Measurements from ENCODE around the gene ZNF526. TPM values are rescaled to one million over a fixed set of nuclear protein-coding genes. Genes with fewer than 3 reads are reported as not detected.

ZNF526 gene, protein sequence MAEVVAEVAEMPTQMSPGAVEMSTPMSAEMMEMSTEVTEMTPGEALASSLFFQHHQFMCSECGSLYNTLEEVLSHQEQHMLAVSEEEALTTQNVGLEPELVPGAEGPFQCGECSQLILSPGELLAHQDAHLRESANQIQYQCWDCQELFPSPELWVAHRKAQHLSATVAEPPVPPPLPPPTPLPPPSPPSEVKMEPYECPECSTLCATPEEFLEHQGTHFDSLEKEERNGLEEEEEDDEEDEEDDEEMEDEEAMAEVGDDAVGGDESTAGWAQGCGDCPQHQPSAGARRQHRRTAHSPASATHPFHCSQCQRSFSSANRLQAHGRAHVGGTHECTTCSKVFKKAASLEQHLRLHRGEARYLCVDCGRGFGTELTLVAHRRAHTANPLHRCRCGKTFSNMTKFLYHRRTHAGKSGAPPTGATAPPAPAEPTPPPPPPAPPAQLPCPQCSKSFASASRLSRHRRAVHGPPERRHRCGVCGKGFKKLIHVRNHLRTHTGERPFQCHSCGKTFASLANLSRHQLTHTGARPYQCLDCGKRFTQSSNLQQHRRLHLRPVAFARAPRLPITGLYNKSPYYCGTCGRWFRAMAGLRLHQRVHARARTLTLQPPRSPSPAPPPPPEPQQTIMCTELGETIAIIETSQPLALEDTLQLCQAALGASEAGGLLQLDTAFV
- total RNA-seq, result 6.2 and 7.4 TPM in 2 replicates

GRCh38 chr19:42219812-42220750 lies at the start of gene ZNF526:
TSS of gene ZNF526 (plus strand) at chr19:42220312. CDS start at chr19:42224404, 4,092 bp downstream.

DNA sequence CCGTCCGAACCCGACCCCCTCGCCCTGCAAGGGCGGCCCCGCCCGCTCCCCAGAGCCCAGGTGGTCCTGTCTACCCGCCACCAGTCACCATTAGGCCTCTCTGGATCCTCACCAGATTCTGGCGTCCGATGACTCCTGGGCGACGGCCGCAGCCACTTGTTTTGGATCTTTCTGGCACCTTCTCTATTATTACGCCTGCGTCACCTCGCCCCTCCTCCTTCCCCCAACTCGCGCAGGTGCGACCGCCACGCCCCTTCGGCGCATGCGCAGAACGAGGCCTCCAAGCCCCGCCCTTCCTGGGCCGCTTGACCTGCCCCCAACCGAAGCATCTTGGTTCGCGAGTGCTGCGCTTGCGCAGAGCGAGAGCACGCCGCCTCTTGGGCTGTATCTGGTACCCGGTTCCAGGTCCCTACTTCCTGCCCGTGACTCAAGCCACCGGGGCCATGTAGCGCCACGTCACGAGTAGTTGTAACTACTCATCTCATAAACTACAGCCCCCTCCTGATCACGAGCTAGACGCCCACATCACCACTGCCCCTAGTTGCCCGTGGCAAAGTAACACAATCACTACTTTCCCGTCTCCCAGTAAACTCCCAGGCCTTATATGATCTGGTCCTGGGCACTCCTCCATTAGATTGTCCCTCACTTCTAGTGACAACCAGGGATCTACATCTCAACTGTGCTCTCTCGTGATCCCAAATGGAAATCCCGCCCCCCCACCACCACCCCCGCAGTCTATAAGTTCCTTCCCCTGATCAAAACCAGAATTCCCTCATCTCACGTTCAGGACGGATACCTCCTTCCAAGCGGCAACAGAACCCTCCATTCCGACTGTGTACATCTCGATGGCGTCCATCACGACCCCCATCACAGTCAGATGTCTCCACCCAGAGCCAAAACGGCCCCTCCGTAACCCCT lies 2.3 kb upstream of the ZNF526 start, which contains the start of gene DEDD2:
Gene DEDD2 (minus strand): TSS at position 158 of the 918 bp plus-strand sequence. CDS start 670 bp downstream, outside the sequence.

GRCh38 chr19:42242512-42243409 lies 22.6 kb downstream of the ZNF526 start, which contains the start of gene GSK3A:
TSS of gene GSK3A (minus strand) at chr19:42242602. CDS start at chr19:42242465, 137 bp downstream.

DNA sequence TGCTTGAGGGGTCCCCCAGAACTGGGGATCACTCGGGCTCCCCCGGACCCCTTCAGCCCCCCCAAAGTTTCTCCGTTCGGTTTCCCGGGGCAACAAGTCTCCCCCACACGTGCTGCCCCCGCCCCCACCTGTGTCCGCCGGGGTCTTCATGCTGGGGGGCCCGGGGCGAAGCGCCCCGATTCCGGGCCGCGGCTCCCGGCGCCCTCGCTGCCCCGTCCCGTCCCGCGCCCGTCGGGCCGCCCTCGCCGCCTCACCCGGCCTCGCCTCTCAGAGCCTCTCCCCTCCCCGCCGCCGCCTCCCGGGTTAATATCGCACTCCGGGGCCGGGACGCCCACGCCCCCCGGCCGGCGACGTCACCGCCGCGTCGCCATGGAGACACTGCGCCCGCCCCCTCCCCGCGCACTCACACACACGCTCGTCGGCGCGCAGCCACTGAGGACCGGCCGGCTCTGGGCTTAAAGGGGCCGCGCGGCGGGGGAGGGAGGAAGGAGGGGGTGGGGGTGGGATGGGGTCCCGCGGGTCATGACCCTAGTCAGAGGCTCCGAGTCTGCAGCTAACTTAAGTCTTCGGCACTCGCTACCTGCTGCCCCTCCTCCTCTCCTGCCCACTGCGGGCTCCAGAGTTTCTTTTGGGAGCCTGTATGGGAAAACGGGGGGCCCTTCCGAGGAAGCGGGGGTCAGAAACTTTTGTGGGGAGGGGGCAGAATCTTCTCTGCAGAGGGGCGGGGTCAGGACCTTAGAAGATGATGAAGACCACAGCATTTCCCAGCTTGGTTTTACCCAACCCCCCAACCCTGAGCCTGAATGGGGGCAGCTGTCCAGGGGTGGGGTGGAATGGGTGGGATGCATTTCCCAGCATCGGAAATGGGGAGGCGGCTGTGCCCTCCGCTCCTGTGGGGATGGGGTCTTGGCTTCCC lies 35.0 kb downstream of the ZNF526 start, which contains the start of gene ERF:
Gene ERF (minus strand): TSS at position 279 of the 916 bp plus-strand sequence. CDS start 129 bp downstream, at position 150.

GRCh38 chr19:42268704-42269477 lies 48.8 kb downstream of the ZNF526 start, which contains the start of gene CIC:
TSS of gene CIC (plus strand) at chr19:42269252. CDS start at chr19:42271784, 2,532 bp downstream.

Other genes starting within 250 kb of the ZNF526 start
- gene ATP1A3, start 226.1 kb upstream of the ZNF526 start, total RNA-seq, result not detected in 2 replicates
- not detected in 2 replicates for gene GRIK5, start 150.1 kb upstream of the ZNF526 start, total RNA-seq
- gene ZNF574, start 144.1 kb upstream of the ZNF526 start, total RNA-seq, result 14.5 and 17.2 TPM in 2 replicates
- gene POU2F2, start 87.9 kb upstream of the ZNF526 start, total RNA-seq, result 1.00 and 1.9 TPM in 2 replicates
- gene DEDD2, start 2.6 kb upstream of the ZNF526 start, total RNA-seq, result 24.6 and 31.9 TPM in 2 replicates
- gene GSK3A, start 22.3 kb downstream of the ZNF526 start, total RNA-seq, result 20.9 and 25.7 TPM in 2 replicates
- gene ERF, start 34.8 kb downstream of the ZNF526 start, total RNA-seq, result 33.5 and 47.5 TPM in 2 replicates
- 39.7 and 42.8 TPM in 2 replicates for gene CIC, start 48.9 kb downstream of the ZNF526 start, total RNA-seq
- 0.27 and 1.0 TPM in 2 replicates for gene PRR19, start 81.8 kb downstream of the ZNF526 start, total RNA-seq
- gene PAFAH1B3, start 82.3 kb downstream of the ZNF526 start, total RNA-seq, result 32.9 and 44.7 TPM in 2 replicates
- 0.27 TPM in 1 of 2 replicates, not detected in the other for gene TMEM145, start 93.0 kb downstream of the ZNF526 start, total RNA-seq
- gene MEGF8, start 105.3 kb downstream of the ZNF526 start, total RNA-seq, result 17.9 and 22.0 TPM in 2 replicates
- 1.00 TPM in 1 of 2 replicates, not detected in the other for gene CNFN, start 170.0 kb downstream of the ZNF526 start, total RNA-seq
- gene LIPE, start 207.1 kb downstream of the ZNF526 start, total RNA-seq, result 16.7 and 25.6 TPM in 2 replicates
- gene CXCL17, start 222.6 kb downstream of the ZNF526 start, total RNA-seq, result not detected in 2 replicates

All from mammary microvascular endothelial cell (primary cell).